ENCODE results near the gene ARFRP1. TPM values are rescaled to one million over a fixed set of nuclear protein-coding genes. Genes with fewer than 3 reads are reported as not detected.

Gene ARFRP1
- total and polyA plus RNA-seq, 2 of the 13 experiments (the other 11 are each of a cell fraction or from before 2014, with no cell fraction given) = 32.0 to 51.1 TPM

- TF ChIP-seq ATM (IDR thresholded peaks at IDR 0.05; ENCODE audit: borderline replicate concordance) (no peak), FLYWCH1 (CRISPR knock-in tag; IDR thresholded peaks at IDR 0.05) (no peak), ATRX (CRISPR knock-in tag; IDR thresholded peaks at IDR 0.05; ENCODE audit: borderline replicate concordance) (no peak), PBX3 (CRISPR knock-in tag; IDR thresholded peaks at IDR 0.05; ENCODE audit: borderline replicate concordance) (0 out of 2 replicates have a peak, but pooled peaks have one; percentile 74), ZNF263 (CRISPR knock-in tag; IDR thresholded peaks at IDR 0.05) (peak; percentile 53; the same call in 1 of the 2 replicates), RCOR2 (CRISPR knock-in tag; IDR thresholded peaks at IDR 0.05) (no peak), ZNF317 (CRISPR knock-in tag; IDR thresholded peaks at IDR 0.05) (peak; percentile 56), ELF3 (CRISPR knock-in tag; IDR thresholded peaks at IDR 0.05) (peak; percentile 71), ZNF235 (CRISPR knock-in tag; IDR thresholded peaks at IDR 0.05; ENCODE audit: borderline replicate concordance) (no peak), PTBP1 (IDR thresholded peaks at IDR 0.05; ENCODE audit: low read depth, low read length, poor library complexity, severe bottlenecking) (no peak), ZNF772 (CRISPR knock-in tag; IDR thresholded peaks at IDR 0.05) (peak; percentile 94; the same call in 1 of the 2 replicates), MLXIP (CRISPR knock-in tag; IDR thresholded peaks at IDR 0.05; ENCODE audit: borderline replicate concordance) (peak; percentile 89; the same call in 1 of the 2 replicates), SMARCC2 (IDR thresholded peaks at IDR 0.05) (no peak)
- TF ChIP-seq, protein P1, sequence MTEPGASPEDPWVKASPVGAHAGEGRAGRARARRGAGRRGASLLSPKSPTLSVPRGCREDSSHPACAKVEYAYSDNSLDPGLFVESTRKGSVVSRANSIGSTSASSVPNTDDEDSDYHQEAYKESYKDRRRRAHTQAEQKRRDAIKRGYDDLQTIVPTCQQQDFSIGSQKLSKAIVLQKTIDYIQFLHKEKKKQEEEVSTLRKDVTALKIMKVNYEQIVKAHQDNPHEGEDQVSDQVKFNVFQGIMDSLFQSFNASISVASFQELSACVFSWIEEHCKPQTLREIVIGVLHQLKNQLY (CRISPR knock-in tag; IDR thresholded peaks at IDR 0.05) = no peak
- TF ChIP-seq, protein P2, sequence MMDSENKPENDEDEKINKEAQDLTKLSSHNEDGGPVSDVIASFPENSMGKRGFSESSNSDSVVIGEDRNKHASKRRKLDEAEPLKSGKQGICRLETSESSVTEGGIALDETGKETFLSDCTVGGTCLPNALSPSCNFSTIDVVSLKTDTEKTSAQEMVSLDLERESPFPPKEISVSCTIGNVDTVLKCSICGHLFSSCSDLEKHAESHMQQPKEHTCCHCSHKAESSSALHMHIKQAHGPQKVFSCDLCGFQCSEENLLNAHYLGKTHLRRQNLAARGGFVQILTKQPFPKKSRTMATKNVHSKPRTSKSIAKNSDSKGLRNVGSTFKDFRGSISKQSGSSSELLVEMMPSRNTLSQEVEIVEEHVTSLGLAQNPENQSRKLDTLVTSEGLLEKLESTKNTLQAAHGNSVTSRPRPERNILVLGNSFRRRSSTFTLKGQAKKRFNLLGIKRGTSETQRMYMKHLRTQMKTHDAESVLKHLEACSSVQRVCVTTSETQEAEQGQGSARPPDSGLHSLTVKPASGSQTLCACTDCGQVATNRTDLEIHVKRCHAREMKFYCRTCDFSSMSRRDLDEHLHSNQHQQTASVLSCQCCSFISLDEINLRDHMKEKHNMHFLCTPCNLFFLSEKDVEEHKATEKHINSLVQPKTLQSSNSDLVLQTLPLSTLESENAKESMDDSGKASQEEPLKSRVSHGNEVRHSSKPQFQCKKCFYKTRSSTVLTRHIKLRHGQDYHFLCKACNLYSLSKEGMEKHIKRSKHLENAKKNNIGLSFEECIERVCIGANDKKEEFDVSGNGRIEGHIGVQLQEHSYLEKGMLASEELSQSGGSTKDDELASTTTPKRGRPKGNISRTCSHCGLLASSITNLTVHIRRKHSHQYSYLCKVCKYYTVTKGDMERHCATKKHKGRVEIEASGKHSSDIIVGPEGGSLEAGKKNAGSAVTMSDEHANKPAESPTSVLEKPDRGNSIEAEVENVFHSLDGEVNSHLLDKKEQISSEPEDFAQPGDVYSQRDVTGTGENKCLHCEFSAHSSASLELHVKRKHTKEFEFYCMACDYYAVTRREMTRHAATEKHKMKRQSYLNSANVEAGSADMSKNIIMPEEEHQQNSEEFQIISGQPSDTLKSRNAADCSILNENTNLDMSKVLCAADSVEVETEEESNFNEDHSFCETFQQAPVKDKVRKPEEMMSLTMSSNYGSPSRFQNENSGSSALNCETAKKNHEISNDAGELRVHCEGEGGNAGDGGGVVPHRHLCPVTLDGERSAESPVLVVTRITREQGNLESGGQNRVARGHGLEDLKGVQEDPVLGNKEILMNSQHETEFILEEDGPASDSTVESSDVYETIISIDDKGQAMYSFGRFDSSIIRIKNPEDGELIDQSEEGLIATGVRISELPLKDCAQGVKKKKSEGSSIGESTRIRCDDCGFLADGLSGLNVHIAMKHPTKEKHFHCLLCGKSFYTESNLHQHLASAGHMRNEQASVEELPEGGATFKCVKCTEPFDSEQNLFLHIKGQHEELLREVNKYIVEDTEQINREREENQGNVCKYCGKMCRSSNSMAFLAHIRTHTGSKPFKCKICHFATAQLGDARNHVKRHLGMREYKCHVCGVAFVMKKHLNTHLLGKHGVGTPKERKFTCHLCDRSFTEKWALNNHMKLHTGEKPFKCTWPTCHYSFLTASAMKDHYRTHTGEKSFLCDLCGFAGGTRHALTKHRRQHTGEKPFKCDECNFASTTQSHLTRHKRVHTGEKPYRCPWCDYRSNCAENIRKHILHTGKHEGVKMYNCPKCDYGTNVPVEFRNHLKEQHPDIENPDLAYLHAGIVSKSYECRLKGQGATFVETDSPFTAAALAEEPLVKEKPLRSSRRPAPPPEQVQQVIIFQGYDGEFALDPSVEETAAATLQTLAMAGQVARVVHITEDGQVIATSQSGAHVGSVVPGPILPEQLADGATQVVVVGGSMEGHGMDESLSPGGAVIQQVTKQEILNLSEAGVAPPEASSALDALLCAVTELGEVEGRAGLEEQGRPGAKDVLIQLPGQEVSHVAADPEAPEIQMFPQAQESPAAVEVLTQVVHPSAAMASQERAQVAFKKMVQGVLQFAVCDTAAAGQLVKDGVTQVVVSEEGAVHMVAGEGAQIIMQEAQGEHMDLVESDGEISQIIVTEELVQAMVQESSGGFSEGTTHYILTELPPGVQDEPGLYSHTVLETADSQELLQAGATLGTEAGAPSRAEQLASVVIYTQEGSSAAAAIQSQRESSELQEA (CRISPR knock-in tag; IDR thresholded peaks at IDR 0.05; ENCODE audit: not compliant biosample characterization) = peak; percentile 58
Measured at GRCh38 chr20:63737945-63738686, 30.3 kb upstream of the ARFRP1 start (continued).
